CD14-positive monocyte (primary cell): ENCODE results near the gene DCTD. TPM values are rescaled to one million over a fixed set of nuclear protein-coding genes. Genes with fewer than 3 reads are reported as not detected.

Source experiments
- DNase-seq, 3 donors: peaks; one replicate each; pipeline ENCODE4 v3.0.0-alpha.2; 2011 to 2022
- H2AFZ ChIP-seq: 2 replicates; pipeline ENCODE4 v1.6.0; 2012; ENCODE audit warnings: mild to moderate bottlenecking, low read depth, low read length, inconsistent platforms; ENCODE audit not compliant: insufficient read depth, poor library complexity, severe bottlenecking
- H3K27ac ChIP-seq, 2 donors: 1 replicate in 1 of 2; 2 replicates in 1 of 2; pipeline ENCODE4 v1.5.1; 2012 to 2013; ENCODE audit warnings: low read length in 2 of 2, control low read depth in 1 of 2, inconsistent platforms in 1 of 2, low read depth in 1 of 2, mild to moderate bottlenecking in 1 of 2
- H3K27me3 ChIP-seq, 2 donors: one replicate each; pipeline versions ENCODE4 v1.6.0 to v1.6.1; 2011 to 2013; ENCODE audit warnings: low read length in 2 of 2; ENCODE audit not compliant: control insufficient read depth in 2 of 2, insufficient read depth in 2 of 2
- H3K36me3 ChIP-seq, 2 donors: replicated peaks in 1 of 2; 1 replicate in 1 of 2; 2 replicates in 1 of 2; pipeline versions ENCODE4 v1.5.1 to v1.6.1; 2012 to 2013; ENCODE audit warnings: low read length in 2 of 2, control low read depth in 1 of 2, inconsistent platforms in 1 of 2, mild to moderate bottlenecking in 1 of 2; ENCODE audit not compliant: insufficient read depth in 2 of 2, control insufficient read depth in 1 of 2
- H3K4me1 ChIP-seq, 2 donors: 1 replicate in 1 of 2; 2 replicates in 1 of 2; pipeline versions ENCODE4 v1.5.1 to v1.6.1; 2012 to 2013; ENCODE audit warnings: low read length in 2 of 2, control low read depth in 1 of 2, inconsistent platforms in 1 of 2, mild to moderate bottlenecking in 1 of 2, moderate library complexity in 1 of 2; ENCODE audit not compliant: insufficient read depth in 2 of 2, control insufficient read depth in 1 of 2
- H3K4me2 ChIP-seq: replicated peaks from 2 replicates; pipeline ENCODE3; 2012; ENCODE audit warnings: low read length, moderate library complexity, mild to moderate bottlenecking; ENCODE audit not compliant: poor library complexity, severe bottlenecking; ENCODE audit errors: extremely low read depth
- H3K4me3 ChIP-seq, 3 experiments: fragments of 200-600 bp in 1 of 3; sonication (generic) in 1 of 3; replicated peaks in 1 of 3; 1 replicate in 2 of 3; 2 replicates in 1 of 3; pipeline ENCODE4 v1.5.1; 2011 to 2013; ENCODE audit warnings: low read length in 3 of 3, mild to moderate bottlenecking in 3 of 3, control low read depth in 2 of 3, low read depth in 2 of 3, inconsistent platforms in 1 of 3, moderate library complexity in 1 of 3
- H3K79me2 ChIP-seq: 2 replicates; pipeline ENCODE4 v1.6.0; 2012; ENCODE audit warnings: mild to moderate bottlenecking, control low read depth, inconsistent platforms, low read length, moderate library complexity; ENCODE audit not compliant: insufficient read depth
- H3K9ac ChIP-seq: 2 replicates; pipeline ENCODE4 v1.6.0; 2017; ENCODE audit warnings: low read length, mild to moderate bottlenecking; ENCODE audit not compliant: insufficient read depth, poor library complexity, severe bottlenecking
- H3K9me3 ChIP-seq, 2 donors: replicated peaks in 1 of 2; 1 replicate in 1 of 2; 2 replicates in 1 of 2; pipeline versions ENCODE4 v1.5.1 to v1.6.1; 2012 to 2013; ENCODE audit warnings: low read length in 2 of 2, control low read depth in 1 of 2; ENCODE audit not compliant: control insufficient read depth in 1 of 2, insufficient read depth in 1 of 2
- H4K20me1 ChIP-seq: 2 replicates; pipeline ENCODE4 v1.6.0; 2012; ENCODE audit warnings: mild to moderate bottlenecking, low read length, control low read depth, moderate library complexity; ENCODE audit not compliant: insufficient read depth
- H3K27ac Mint-ChIP-seq, 7 donors: one replicate each; pipeline ENCODE4 v1.8.0; 2020; ENCODE audit warnings: mild to moderate bottlenecking in 7 of 7, mixed read lengths in 7 of 7, moderate library complexity in 6 of 7, inconsistent platforms in 2 of 7
- H3K27me3 Mint-ChIP-seq, 3 donors: one replicate each; pipeline ENCODE4 v1.8.0; 2021 to 2022; ENCODE audit warnings: low read depth in 3 of 3, mild to moderate bottlenecking in 3 of 3, mixed read lengths in 3 of 3, moderate library complexity in 3 of 3, inconsistent platforms in 1 of 3
- H3K36me3 Mint-ChIP-seq, 2 donors: one replicate each; pipeline ENCODE4 v1.8.0; 2020; ENCODE audit warnings: mixed read lengths in 2 of 2, inconsistent platforms in 1 of 2, mild to moderate bottlenecking in 1 of 2
- H3K4me1 Mint-ChIP-seq: one replicate; pipeline ENCODE4 v1.8.0; 2020; ENCODE audit warnings: mild to moderate bottlenecking, mixed read lengths
- H3K4me3 Mint-ChIP-seq, 2 donors: one replicate each; pipeline ENCODE4 v1.8.0; 2020; ENCODE audit warnings: mild to moderate bottlenecking in 2 of 2, mixed read lengths in 2 of 2, moderate library complexity in 1 of 2
- H3K9me3 Mint-ChIP-seq, 7 donors: one replicate each; pipeline ENCODE4 v1.8.0; 2020 to 2022; ENCODE audit warnings: mixed read lengths in 7 of 7, mild to moderate bottlenecking in 6 of 7, moderate library complexity in 6 of 7, inconsistent platforms in 2 of 7
- CTCF ChIP-seq: fragments of 200-600 bp; IDR thresholded peaks from one replicate; pipeline ENCODE4 v1.8.0; 2022; ENCODE audit warnings: antibody characterized with exemption, mild to moderate bottlenecking
- WGBS: methylation state at CpG from one replicate; pipeline ENCODE4 v1.1.5; 2013; ENCODE audit warnings: missing lambda C conversion rate; ENCODE audit not compliant: insufficient coverage; 5-methylcytosine and 5-hydroxymethylcytosine counted together
- intact Hi-C, 2 donors: fragments of 100-400 bp; cut with micrococcal nuclease; formaldehyde crosslinking; loops; one replicate each; pipeline versions ENCODE4 v1.15.0 to v1.15.1; 2023
- polyA plus RNA-seq, 3 donors: library from polyadenylated mRNA; depleted of rRNA in 1 of 3; unstranded in 2 of 3; stranded (reverse) in 1 of 3; fragments of 300-500 nt in 2 of 3; fragments of >200 nt in 1 of 3; fragmentation: Illumina TruSeq in 2 of 3; gene quantifications; 1 replicate in 2 of 3; 2 replicates in 1 of 3; pipeline ENCODE4 v1.2.3, GENCODE V29; 2012 to 2021

DCTD gene
- polyA plus RNA-seq, 3 donors, result 45.8 to 49.9 (median 47.8) TPM

- DNase-seq, result no peak
- Histone ChIP-seq H3K27ac (no peak overlapping the region), H3K4me1 (no peaks in the 10 kb centered on the region), H3K4me3 (no peak overlapping the region), H3K9ac (no peak overlapping the region), H3K79me2 (no peaks in the 10 kb centered on the region), H3K4me2 (no peak overlapping the region), H4K20me1 (no peaks in the 10 kb centered on the region), H3K9me3 (peaks cover 0 to 15% of the 10 kb centered on the region in 2 donors), H3K36me3 (no peaks in the 10 kb centered on the region), H2AFZ (no peak overlapping the region), H3K27me3 (no peaks in the 10 kb centered on the region)
- Mint-ChIP-seq H3K4me3 (no peak overlapping the region), H3K36me3 (no peaks in the 10 kb centered on the region), H3K4me1 (no peaks in the 10 kb centered on the region), H3K9me3 (peaks cover 2 to 26% (median 12%) of the 10 kb centered on the region in 7 donors), H3K27me3 (peaks cover 2 to 6% (median 2%) of the 10 kb centered on the region in 3 donors), H3K27ac (no peak overlapping the region)
- WGBS, result 97% methylated on average over 11 of the region's 15 CpGs
- no peak for TF ChIP-seq CTCF
- intact Hi-C loops, result no loop called here
Observed at GRCh38 chr4:182853731-182854330, 63.4 kb downstream of the DCTD start.

GRCh38 chr4:182848685-182849084, 68.5 kb downstream of the DCTD start:
- H3K79me2 ChIP-seq, result no peaks in the 10 kb centered on the region
- no peak for TF ChIP-seq CTCF
- 91% methylated on average over 4 of the region's 6 CpGs for WGBS
- H3K36me3 Mint-ChIP-seq, result no peaks in the 10 kb centered on the region
- no peak overlapping the region for H3K4me3 Mint-ChIP-seq
- H3K27me3 Mint-ChIP-seq, result peaks cover 6 to 8% (median 7%) of the 10 kb centered on the region in 3 donors
- peaks cover 3% of the 10 kb centered on the region for H3K4me1 Mint-ChIP-seq
- H2AFZ ChIP-seq, result no peak overlapping the region
- no peak overlapping the region for H3K27ac ChIP-seq
- H3K4me3 ChIP-seq, result no peak overlapping the region
- peaks cover 0 to 8% of the 10 kb centered on the region in 2 donors for H3K9me3 ChIP-seq
- no peak overlapping the region for H3K4me2 ChIP-seq
- H3K27me3 ChIP-seq, result no peaks in the 10 kb centered on the region
- peaks cover 2 to 12% (median 10%) of the 10 kb centered on the region in 7 donors for H3K9me3 Mint-ChIP-seq
- no peaks in the 10 kb centered on the region for H4K20me1 ChIP-seq
- H3K36me3 ChIP-seq, result no peaks in the 10 kb centered on the region
- no peaks in the 10 kb centered on the region for H3K4me1 ChIP-seq
- no peak overlapping the region for H3K9ac ChIP-seq
- H3K27ac Mint-ChIP-seq, result no peak overlapping the region
- intact Hi-C loops, result no loop called here
- DNase-seq, result no peak
